DOHH2 (cell line): ENCODE data around the gene PKHD1.

Experiments
- EZH2phosphoT487 ChIP-seq: fragments of 200-600 bp; sonication (generic); IDR thresholded peaks from 2 replicates; pipeline ENCODE4 v1.6.1; 2017; ENCODE audit warnings: borderline replicate concordance, mild to moderate bottlenecking, antibody characterized with exemption, low read length, moderate library complexity, mixed read lengths
- TF ChIP-seq, protein P1 (sequence below): fragments of 200-600 bp; sonication (generic); IDR thresholded peaks from one replicate; pipeline ENCODE4 v1.5.1; 2014; ENCODE audit warnings: antibody characterized with exemption, mild to moderate bottlenecking, low read depth, low read length; ENCODE audit not compliant: poor library complexity, severe bottlenecking

DNA sequence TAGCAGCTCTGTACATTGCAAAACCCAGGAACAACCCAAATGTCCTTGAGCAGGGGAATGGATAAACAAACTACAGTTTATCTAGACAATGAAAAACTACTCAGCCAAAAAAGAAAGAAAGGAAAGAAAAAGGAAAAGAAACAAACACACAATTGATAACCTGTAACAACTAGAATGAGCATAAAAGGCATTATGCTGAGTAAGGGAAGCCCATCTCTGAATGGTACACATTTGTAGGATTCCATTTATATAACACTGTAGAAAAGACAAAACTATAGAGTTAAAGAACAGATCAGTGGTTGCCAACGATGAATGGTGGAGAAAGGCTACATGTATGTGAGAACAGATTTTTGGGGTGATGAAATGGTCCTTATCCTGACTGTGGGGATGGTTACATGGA, 454.0 kb downstream of the PKHD1 start:
- TF ChIP-seq, protein P1, sequence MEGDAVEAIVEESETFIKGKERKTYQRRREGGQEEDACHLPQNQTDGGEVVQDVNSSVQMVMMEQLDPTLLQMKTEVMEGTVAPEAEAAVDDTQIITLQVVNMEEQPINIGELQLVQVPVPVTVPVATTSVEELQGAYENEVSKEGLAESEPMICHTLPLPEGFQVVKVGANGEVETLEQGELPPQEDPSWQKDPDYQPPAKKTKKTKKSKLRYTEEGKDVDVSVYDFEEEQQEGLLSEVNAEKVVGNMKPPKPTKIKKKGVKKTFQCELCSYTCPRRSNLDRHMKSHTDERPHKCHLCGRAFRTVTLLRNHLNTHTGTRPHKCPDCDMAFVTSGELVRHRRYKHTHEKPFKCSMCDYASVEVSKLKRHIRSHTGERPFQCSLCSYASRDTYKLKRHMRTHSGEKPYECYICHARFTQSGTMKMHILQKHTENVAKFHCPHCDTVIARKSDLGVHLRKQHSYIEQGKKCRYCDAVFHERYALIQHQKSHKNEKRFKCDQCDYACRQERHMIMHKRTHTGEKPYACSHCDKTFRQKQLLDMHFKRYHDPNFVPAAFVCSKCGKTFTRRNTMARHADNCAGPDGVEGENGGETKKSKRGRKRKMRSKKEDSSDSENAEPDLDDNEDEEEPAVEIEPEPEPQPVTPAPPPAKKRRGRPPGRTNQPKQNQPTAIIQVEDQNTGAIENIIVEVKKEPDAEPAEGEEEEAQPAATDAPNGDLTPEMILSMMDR, result no peak
- TF ChIP-seq EZH2phosphoT487, result no peak
